Suprapubic skin (tissue), 4 donors: Measurements from ENCODE around the gene SASH1. TPM values are rescaled to one million over a fixed set of nuclear protein-coding genes. Genes with fewer than 3 reads are reported as not detected.

ENCODE experiments used
- DNase-seq, 2 donors: peaks; one replicate each; pipeline ENCODE4 v3.0.0-alpha.2; 2019; ENCODE audit warnings: low spot score in 2 of 2
- H3K27ac ChIP-seq: fragments of 200-600 bp; sonication (generic); one replicate; pipeline ENCODE4 v1.5.1; 2019
- H3K27me3 ChIP-seq: fragments of 200-600 bp; sonication (generic); one replicate; pipeline ENCODE4 v1.5.1; 2019
- H3K36me3 ChIP-seq: fragments of 200-600 bp; sonication (generic); one replicate; pipeline ENCODE4 v1.5.1; 2019
- H3K4me1 ChIP-seq: fragments of 200-600 bp; sonication (generic); one replicate; pipeline ENCODE4 v1.5.1; 2019
- H3K4me3 ChIP-seq: fragments of 200-600 bp; sonication (generic); one replicate; pipeline ENCODE4 v1.5.1; 2019; ENCODE audit warnings: mild to moderate bottlenecking
- H3K9me3 ChIP-seq: fragments of 200-600 bp; sonication (generic); one replicate; pipeline ENCODE4 v1.5.1; 2019
- CTCF ChIP-seq, 2 donors: fragments of 200-600 bp in 1 of 2; fragments of 450-650 bp in 1 of 2; sonication (generic) in 1 of 2; IDR thresholded peaks; one replicate each; pipeline ENCODE4 v1.5.1; 2016 to 2019; ENCODE audit warnings: antibody characterized with exemption in 2 of 2, mild to moderate bottlenecking in 1 of 2, moderate library complexity in 1 of 2
- EP300 ChIP-seq: sonication (generic); formaldehyde crosslinking; IDR thresholded peaks from one replicate; pipeline ENCODE4 v1.6.1; 2017; ENCODE audit warnings: antibody characterized with exemption
- POLR2A ChIP-seq, 2 donors: fragments of 450-650 bp; IDR thresholded peaks; one replicate each; pipeline ENCODE4 v1.6.1; 2017; ENCODE audit warnings: antibody characterized with exemption in 2 of 2, mild to moderate bottlenecking in 2 of 2, moderate library complexity in 2 of 2
- POLR2AphosphoS5 ChIP-seq, 3 donors: sonication (generic); formaldehyde crosslinking; IDR thresholded peaks; one replicate each; pipeline ENCODE4 v1.6.1; 2017; ENCODE audit warnings: antibody characterized with exemption in 3 of 3
- WGBS: methylation state at CpG from one replicate; pipeline ENCODE4 v1.1.5; 2018; 5-methylcytosine and 5-hydroxymethylcytosine counted together
- total RNA-seq, 4 donors: library from RNA; depleted of rRNA; stranded (reverse); fragments of >200 nt; gene quantifications; one replicate each; pipeline ENCODE4 v1.1.0, GENCODE V29; 2016

SASH1 gene
- total RNA-seq, 4 donors from 2014 or later, result 59.1 to 139 (median 77.1) TPM

GRCh38 chr6:148436466-148436865 is 93.8 kb downstream of the SASH1 start:
- H3K27me3 ChIP-seq, result no peaks in the 10 kb centered on the region
- DNase-seq, result no peak
- H3K4me3 ChIP-seq, result no peak overlapping the region
- WGBS, result 94% methylated on average over 1 of the region's 1 CpG
- TF ChIP-seq POLR2AphosphoS5 (IDR thresholded peaks at IDR 0.05), result no peak
- TF ChIP-seq POLR2A (IDR thresholded peaks at IDR 0.05), result no peak
- no peak for TF ChIP-seq CTCF (IDR thresholded peaks at IDR 0.05)
- TF ChIP-seq EP300, result no peak
- no peaks in the 10 kb centered on the region for H3K36me3 ChIP-seq
- no peak overlapping the region for H3K27ac ChIP-seq
- H3K9me3 ChIP-seq, result no peaks in the 10 kb centered on the region
- peaks cover 24% of the 10 kb centered on the region for H3K4me1 ChIP-seq

GRCh38 chr6:148438632-148439031 is 96.0 kb downstream of the SASH1 start:
- WGBS, result 72% methylated on average over 7 of the region's 7 CpGs
- DNase-seq, result no peak
- H3K4me1 ChIP-seq, result peaks cover 16% of the 10 kb centered on the region

GRCh38 chr6:148440016-148440415 is 97.4 kb downstream of the SASH1 start:
- DNase-seq, result no peak
- Histone ChIP-seq H3K4me1 (peaks cover 18% of the 10 kb centered on the region), H3K27me3 (no peaks in the 10 kb centered on the region), H3K36me3 (no peaks in the 10 kb centered on the region), H3K9me3 (no peaks in the 10 kb centered on the region), H3K27ac (peak overlapping the region; percentile 80), H3K4me3 (peak overlapping the region; percentile 31)
- TF ChIP-seq POLR2AphosphoS5 (IDR thresholded peaks at IDR 0.05) (no peak), EP300 (no peak), POLR2A (IDR thresholded peaks at IDR 0.05) (peak in 1 of 2 donors; percentile 27), CTCF (IDR thresholded peaks at IDR 0.05) (no peak)
- WGBS, result 70% methylated on average over 13 of the region's 13 CpGs

More at GRCh38 chr6:148438632-148439031, 96.0 kb downstream of the SASH1 start:
- Histone ChIP-seq H3K27me3 (no peaks in the 10 kb centered on the region), H3K36me3 (no peaks in the 10 kb centered on the region), H3K4me3 (no peak overlapping the region), H3K9me3 (no peaks in the 10 kb centered on the region), H3K27ac (no peak overlapping the region)
- TF ChIP-seq POLR2AphosphoS5 (IDR thresholded peaks at IDR 0.05) (no peak), POLR2A (IDR thresholded peaks at IDR 0.05) (no peak), CTCF (IDR thresholded peaks at IDR 0.05) (no peak), EP300 (no peak)

GRCh38 chr6:148440877-148441453 is 98.3 kb downstream of the SASH1 start:
- DNase-seq, result peak in 1 of 2 donors; percentile 86
- WGBS, result 17% methylated on average over 9 of the region's 9 CpGs
- no peak for TF ChIP-seq EP300
- TF ChIP-seq POLR2AphosphoS5 (IDR thresholded peaks at IDR 0.05), result peak in 2 of 3 donors; percentile 79 to 82
- Histone ChIP-seq H3K36me3 (no peaks in the 10 kb centered on the region), H3K27me3 (no peaks in the 10 kb centered on the region), H3K4me1 (peaks cover 27% of the 10 kb centered on the region), H3K9me3 (no peaks in the 10 kb centered on the region), H3K27ac (peak overlapping the region; percentile 80), H3K4me3 (peak overlapping the region; percentile 31)

GRCh38 chr6:148441454-148441911 is 98.8 kb downstream of the SASH1 start:
- Histone ChIP-seq H3K4me3 (no peak overlapping the region), H3K27ac (peak overlapping the region; percentile 80), H3K27me3 (no peaks in the 10 kb centered on the region), H3K4me1 (peaks cover 27% of the 10 kb centered on the region), H3K36me3 (no peaks in the 10 kb centered on the region), H3K9me3 (no peaks in the 10 kb centered on the region)
- no peak for DNase-seq
- WGBS, result 13% methylated on average over 4 of the region's 4 CpGs
- TF ChIP-seq CTCF (IDR thresholded peaks at IDR 0.05), result no peak
- TF ChIP-seq EP300, result no peak
- no peak for TF ChIP-seq POLR2AphosphoS5 (IDR thresholded peaks at IDR 0.05)
- TF ChIP-seq POLR2A (IDR thresholded peaks at IDR 0.05), result no peak
